H7 (cell line): ENCODE measurements around the gene CLDN8. TPM values are rescaled to one million over a fixed set of nuclear protein-coding genes. Genes with fewer than 3 reads are reported as not detected.
A peak's percentile ranks its signal among the peaks of the same experiment; 100 is the strongest.

Source experiments
- DNase-seq: peaks from one replicate; pipeline ENCODE4 v3.0.0; 2012
- H3K27me3 ChIP-seq: 2 replicates; pipeline ENCODE4 v1.6.0; 2011; ENCODE audit warnings: mild to moderate bottlenecking, low read length; ENCODE audit not compliant: control insufficient read depth, insufficient read depth
- H3K36me3 ChIP-seq: replicated peaks from 2 replicates; pipeline ENCODE4 v1.5.1; 2011; ENCODE audit warnings: low read length; ENCODE audit not compliant: control insufficient read depth, insufficient read depth
- H3K4me3 ChIP-seq: 2 replicates; pipeline ENCODE4 v1.5.1; 2011; ENCODE audit warnings: low read depth, mild to moderate bottlenecking, control low read depth, low read length, moderate library complexity; ENCODE audit not compliant: insufficient read depth
- total RNA-seq: library from RNA; depleted of rRNA; stranded (reverse); fragments of >200 nt; shearing (Covaris generic); gene quantifications from 2 replicates; pipeline ENCODE4 v1.2.3, GENCODE V29; 2014

CLDN8 gene
- total RNA-seq, 1 experiment from 2014 or later, result not detected

DNA sequence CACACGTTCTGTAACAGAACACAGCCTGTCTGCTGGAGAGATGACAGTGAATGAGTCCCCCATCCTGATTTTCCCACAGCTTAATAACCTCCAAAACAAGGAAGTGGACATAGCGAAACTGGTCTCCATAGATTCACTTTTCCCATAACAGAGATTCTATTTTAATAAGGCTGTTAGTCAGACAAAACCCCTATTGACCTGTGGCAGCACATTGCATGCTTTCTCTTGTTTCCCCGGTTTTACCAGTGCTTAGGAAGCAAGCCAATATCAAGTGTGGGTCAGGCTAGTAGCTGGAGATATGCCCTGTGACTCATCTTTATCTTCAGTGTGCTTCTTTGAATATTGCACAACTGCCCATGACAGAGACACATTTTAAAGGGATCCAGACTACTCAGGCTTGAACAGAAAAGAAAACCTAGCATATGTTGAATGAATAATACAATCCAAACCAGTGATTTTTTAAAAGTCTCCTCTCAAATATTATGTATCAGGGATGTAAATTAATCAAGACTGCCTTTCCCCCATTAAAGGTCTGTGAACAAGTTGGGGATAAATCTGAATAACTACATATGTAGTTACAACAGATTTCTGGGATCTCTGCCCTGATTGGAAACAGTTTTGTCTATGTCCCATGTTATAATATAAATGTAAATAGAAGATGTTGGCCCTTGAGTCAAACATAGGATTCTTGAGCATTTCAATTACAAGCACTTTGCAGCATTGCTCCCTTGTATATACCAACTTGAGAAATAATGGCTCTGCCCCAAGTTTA lies 11.9 kb upstream of the CLDN8 start:
- Histone ChIP-seq H3K27me3 (no peaks in the 10 kb centered on the region), H3K36me3 (no peaks in the 10 kb centered on the region), H3K4me3 (no peak overlapping the region)
- DNase-seq, result no peak

DNA sequence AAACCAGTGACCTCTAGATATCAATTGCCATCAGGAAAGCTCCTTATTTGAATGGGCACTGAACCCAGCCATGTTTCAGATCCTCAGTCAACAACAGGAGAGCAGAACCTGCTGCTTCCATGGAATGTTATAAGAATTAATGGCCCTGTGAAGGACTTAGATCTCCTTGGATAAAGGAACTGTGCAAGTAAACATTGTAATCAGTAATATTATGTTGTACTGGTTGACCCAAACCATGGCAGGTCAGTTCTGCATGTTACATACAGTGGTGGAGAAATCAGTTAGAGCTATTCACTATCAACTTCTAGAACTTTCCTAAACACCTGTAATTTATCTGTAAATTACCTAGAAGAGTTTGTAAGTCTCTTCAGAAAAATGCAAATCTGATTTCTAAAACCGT lies 11.2 kb upstream of the CLDN8 start:
- no peak for DNase-seq
- Histone ChIP-seq H3K36me3 (no peaks in the 10 kb centered on the region), H3K4me3 (no peak overlapping the region), H3K27me3 (no peaks in the 10 kb centered on the region)

GRCh38 chr21:30223596-30223995 lies 7.7 kb upstream of the CLDN8 start:
- no peak overlapping the region for H3K4me3 ChIP-seq

DNA sequence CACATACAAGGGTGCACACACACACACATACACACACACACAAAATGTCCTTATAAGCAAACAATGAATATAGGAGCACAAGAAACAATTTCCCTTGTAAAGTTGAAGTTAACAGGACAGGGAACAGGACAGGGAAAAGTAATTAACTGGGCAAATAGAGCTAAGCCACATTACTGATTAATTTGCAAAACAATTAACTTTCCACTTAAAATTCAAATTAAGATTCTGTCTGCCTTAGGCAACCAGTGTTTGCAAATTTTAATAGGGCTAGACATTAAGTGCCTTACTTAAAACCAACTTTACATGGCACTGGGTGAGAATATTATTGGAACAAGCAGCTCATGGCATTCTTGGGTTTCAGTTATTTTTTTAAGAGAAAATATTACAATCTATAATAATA lies 6.8 kb upstream of the CLDN8 start:
- Histone ChIP-seq H3K27me3 (no peaks in the 10 kb centered on the region), H3K4me3 (no peak overlapping the region), H3K36me3 (no peaks in the 10 kb centered on the region)
- DNase-seq, result no peak

More at GRCh38 chr21:30223596-30223995, 7.7 kb upstream of the CLDN8 start:
- DNase-seq, result no peak
- no peaks in the 10 kb centered on the region for H3K36me3 ChIP-seq
- no peaks in the 10 kb centered on the region for H3K27me3 ChIP-seq

DNA sequence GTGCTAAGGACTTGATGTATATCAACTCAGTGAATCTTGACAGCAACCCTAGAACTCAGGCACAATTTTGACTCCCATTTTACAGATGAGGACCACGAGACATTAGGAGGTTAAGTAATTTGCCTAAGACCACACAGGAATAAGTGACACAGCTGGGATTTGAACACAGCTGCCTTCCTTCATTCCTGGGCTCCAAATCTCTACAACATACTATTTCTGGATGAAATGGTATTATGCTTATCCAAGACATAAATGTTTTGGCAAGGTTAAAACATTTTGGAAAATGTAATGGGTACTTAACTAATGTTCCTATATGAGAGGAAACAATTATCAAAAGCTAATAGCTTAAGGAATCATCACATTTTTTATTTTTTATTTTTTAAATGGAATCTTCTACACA lies 4.8 kb downstream of the CLDN8 start:
- H3K36me3 ChIP-seq, result no peaks in the 10 kb centered on the region
- H3K4me3 ChIP-seq, result no peak overlapping the region
- H3K27me3 ChIP-seq, result no peaks in the 10 kb centered on the region
- no peak for DNase-seq

DNA sequence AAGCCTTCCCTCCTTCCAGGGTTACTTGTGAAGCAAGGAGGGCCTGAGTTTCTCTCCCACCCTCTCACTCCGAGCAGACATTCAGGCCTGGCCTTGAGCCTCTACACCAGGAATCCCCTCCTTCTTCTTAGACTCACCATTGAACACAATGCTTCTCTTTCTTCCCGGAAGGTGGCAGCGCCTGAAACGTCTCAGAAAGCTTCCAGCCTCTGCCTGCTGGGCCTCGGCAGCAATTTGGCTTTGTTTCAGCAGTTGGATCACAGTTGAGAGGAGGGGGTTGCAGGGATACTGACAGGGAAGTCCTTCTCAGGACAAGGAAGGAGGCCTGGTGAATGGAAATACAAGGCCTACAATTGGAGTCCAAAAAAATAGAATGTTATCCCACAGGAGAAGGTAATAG lies 6.3 kb downstream of the CLDN8 start:
- peak; percentile 2 for DNase-seq
- Histone ChIP-seq H3K4me3 (no peak overlapping the region), H3K27me3 (no peaks in the 10 kb centered on the region), H3K36me3 (no peaks in the 10 kb centered on the region)

DNA sequence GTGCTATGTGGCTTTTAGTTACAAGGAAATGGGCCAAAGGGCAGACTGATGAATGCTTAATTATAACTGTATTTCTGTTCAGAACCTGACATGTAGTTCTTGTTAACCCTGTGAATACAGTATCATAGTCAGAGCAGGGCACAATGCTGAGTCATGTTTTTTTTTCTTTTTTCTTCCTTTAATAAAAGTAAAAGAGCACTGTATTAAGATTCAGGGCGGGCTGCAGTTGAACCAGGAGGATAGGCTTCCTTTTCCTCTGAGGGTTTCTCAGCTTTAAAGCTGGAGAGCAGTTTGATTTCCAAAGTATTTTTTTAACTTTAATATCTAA lies 8.7 kb downstream of the CLDN8 start:
- Histone ChIP-seq H3K4me3 (no peak overlapping the region), H3K27me3 (no peaks in the 10 kb centered on the region), H3K36me3 (no peaks in the 10 kb centered on the region)
- DNase-seq, result no peak

DNA sequence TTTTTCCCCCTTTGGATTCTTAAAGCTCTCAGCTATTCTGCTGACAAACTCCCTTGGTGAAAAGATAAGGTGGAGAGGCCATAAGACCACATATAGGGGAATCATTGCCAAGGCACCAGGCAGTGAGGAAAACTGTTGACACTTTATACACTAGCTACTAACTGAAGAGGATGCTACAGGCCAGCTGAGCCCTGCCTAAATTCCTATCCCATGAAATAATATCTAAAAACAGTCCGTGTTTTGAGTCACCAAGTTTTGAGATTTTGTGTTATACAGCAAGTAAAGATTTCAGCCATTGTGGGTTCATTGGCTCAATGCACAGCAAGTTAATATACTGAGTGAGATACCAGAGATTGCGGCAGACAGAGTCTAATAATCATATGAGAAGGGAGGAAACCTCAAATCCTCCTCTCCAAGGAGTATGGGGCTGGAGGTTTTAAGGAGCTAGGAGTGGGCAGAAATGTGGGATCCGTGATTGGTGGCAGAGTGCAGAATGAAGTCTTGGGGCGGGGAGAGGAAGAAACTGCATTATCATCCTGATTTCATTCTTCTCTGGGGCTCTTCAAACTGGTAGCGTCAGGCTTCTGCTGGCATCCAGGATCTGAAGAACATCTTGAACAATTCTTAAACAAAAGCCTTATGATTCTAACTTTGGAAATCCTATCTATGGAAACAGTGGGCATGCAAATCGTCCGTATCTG lies 9.2 kb downstream of the CLDN8 start:
- Histone ChIP-seq H3K4me3 (no peak overlapping the region), H3K27me3 (no peaks in the 10 kb centered on the region), H3K36me3 (no peaks in the 10 kb centered on the region)
- DNase-seq, result no peak

- Histone ChIP-seq H3K27me3 (no peaks in the 10 kb centered on the region), H3K4me3 (no peak overlapping the region), H3K36me3 (no peaks in the 10 kb centered on the region)
- no peak for DNase-seq
Observed at GRCh38 chr21:30200000-30200399, 15.9 kb downstream of the CLDN8 start.

GRCh38 chr21:30194701-30195299 lies 21.1 kb downstream of the CLDN8 start:
- H3K27me3 ChIP-seq, result no peaks in the 10 kb centered on the region
- no peaks in the 10 kb centered on the region for H3K36me3 ChIP-seq
- H3K4me3 ChIP-seq, result no peak overlapping the region
- DNase-seq, result peak; percentile 11

GRCh38 chr21:30193201-30193600 lies 22.7 kb downstream of the CLDN8 start:
- Histone ChIP-seq H3K4me3 (no peak overlapping the region), H3K27me3 (no peaks in the 10 kb centered on the region), H3K36me3 (no peaks in the 10 kb centered on the region)
- DNase-seq, result no peak

GRCh38 chr21:30190554-30190953 lies 25.3 kb downstream of the CLDN8 start:
- no peaks in the 10 kb centered on the region for H3K36me3 ChIP-seq
- H3K4me3 ChIP-seq, result no peak overlapping the region
- no peak for DNase-seq
- H3K27me3 ChIP-seq, result no peaks in the 10 kb centered on the region

DNA sequence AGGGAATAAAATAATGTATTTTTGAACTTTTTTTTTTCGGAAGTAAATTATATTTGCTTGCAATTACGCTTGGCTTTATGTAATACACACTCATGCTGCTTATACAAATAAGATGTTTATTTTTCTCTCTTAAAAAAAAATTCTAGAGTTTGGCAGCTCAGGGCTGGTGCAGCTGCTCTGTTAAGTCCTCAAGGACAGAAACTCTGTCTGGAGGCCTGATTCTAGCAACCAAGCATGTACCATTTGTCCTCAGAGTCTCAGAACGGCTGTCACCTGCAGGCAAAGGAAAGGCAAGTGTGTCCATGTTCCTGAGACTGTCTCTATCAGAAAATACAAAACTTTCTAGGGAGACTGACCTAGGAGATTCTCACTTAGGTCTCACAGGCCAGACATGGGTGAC lies 26.1 kb downstream of the CLDN8 start:
- no peak overlapping the region for H3K4me3 ChIP-seq
- H3K27me3 ChIP-seq, result no peaks in the 10 kb centered on the region
- H3K36me3 ChIP-seq, result no peaks in the 10 kb centered on the region
- no peak for DNase-seq

- H3K36me3 ChIP-seq, result no peaks in the 10 kb centered on the region
- no peaks in the 10 kb centered on the region for H3K27me3 ChIP-seq
- no peak for DNase-seq
- no peak overlapping the region for H3K4me3 ChIP-seq
Observed at GRCh38 chr21:30186242-30186641, 29.7 kb downstream of the CLDN8 start.

- no peak overlapping the region for H3K4me3 ChIP-seq
- no peaks in the 10 kb centered on the region for H3K36me3 ChIP-seq
- no peaks in the 10 kb centered on the region for H3K27me3 ChIP-seq
- DNase-seq, result no peak
Observed at GRCh38 chr21:30168086-30168485, 47.8 kb downstream of the CLDN8 start.
